Body of pancreas (tissue), 4 donors: ENCODE measurements around the gene SEMA3D.

Experiments used
- POLR2A ChIP-seq, 3 donors: fragments of 450-650 bp; IDR thresholded peaks; one replicate each; pipeline ENCODE4 v1.6.1; 2016; ENCODE audit warnings: antibody characterized with exemption in 3 of 3, mild to moderate bottlenecking in 2 of 3
- TF ChIP-seq, protein P1 (sequence below), 7 experiments: fragments of 450-650 bp in 4 of 7; fragments of 200-600 bp in 3 of 7; sonication (generic) in 3 of 7; IDR thresholded peaks; one replicate each; pipeline ENCODE4 v1.5.1; 2016 to 2019; ENCODE audit warnings: antibody characterized with exemption in 7 of 7

DNA sequence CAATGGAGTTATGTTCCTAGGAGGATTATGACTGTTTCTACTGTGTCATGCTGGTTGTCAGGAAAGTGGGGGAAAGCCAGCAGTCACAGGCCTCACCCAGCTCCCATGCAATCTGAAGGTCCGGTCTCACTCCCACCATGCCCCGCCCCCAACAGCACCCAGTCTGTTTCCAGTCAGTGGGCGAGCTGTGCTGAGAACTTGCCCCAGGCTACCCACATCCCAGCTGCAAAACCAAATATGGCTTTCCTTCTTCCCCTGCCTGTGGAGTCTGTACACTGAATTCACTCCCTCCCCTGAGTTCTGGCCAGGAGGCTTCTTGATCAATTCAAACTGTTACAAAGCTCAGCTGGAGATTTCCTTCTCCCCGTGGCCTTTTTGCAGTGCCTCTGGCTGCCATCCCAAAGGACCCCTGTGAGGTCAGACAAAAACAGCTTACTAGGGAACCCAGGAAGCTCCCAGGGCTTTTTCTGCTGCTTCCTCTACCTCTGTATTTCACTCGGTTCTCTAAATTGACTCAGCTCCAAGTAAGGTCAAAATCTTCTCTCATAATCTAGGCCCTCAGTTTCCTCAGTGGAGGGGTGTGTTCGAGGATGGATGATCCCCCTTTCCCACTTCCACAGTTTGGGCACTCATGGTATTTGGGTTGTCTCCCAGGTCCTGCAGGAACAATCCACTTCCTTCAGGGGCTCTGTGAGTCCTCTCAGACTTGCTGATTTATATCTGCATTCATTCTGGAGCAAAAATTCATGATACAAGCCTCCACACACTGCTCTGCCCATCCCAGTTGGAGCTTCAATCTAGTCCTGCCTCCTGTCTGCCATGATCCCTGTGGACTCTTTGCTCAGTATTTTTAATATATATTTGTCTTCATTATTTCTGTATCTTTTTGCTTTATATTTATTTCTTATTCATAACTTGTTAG is 205.5 kb downstream of the SEMA3D start:
- TF ChIP-seq, protein P1, sequence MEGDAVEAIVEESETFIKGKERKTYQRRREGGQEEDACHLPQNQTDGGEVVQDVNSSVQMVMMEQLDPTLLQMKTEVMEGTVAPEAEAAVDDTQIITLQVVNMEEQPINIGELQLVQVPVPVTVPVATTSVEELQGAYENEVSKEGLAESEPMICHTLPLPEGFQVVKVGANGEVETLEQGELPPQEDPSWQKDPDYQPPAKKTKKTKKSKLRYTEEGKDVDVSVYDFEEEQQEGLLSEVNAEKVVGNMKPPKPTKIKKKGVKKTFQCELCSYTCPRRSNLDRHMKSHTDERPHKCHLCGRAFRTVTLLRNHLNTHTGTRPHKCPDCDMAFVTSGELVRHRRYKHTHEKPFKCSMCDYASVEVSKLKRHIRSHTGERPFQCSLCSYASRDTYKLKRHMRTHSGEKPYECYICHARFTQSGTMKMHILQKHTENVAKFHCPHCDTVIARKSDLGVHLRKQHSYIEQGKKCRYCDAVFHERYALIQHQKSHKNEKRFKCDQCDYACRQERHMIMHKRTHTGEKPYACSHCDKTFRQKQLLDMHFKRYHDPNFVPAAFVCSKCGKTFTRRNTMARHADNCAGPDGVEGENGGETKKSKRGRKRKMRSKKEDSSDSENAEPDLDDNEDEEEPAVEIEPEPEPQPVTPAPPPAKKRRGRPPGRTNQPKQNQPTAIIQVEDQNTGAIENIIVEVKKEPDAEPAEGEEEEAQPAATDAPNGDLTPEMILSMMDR (IDR thresholded peaks at IDR 0.05): no peak
- no peak for TF ChIP-seq POLR2A (IDR thresholded peaks at IDR 0.05)
